Activated T-cell treated with anti-CD3 and anti-CD28 coated beads, Interleukin-2, amount 50 U/mL, for 24 hours (primary cell): ENCODE data around the gene ZNF423.

Experiments used
- DNase-seq: peaks from one replicate; pipeline ENCODE4 v3.0.0-alpha.2; 2020
- H3K27ac Mint-ChIP-seq: 2 replicates; pipeline ENCODE4 v1.8.0; 2020; ENCODE audit warnings: mild to moderate bottlenecking, mixed read lengths
- H3K27me3 Mint-ChIP-seq: 2 replicates; pipeline ENCODE4 v1.8.0; 2020; ENCODE audit warnings: mixed read lengths
- H3K36me3 Mint-ChIP-seq: 2 replicates; pipeline ENCODE4 v1.8.0; 2020; ENCODE audit warnings: low read depth, mixed read lengths
- H3K4me1 Mint-ChIP-seq: 2 replicates; pipeline ENCODE4 v1.8.0; 2020; ENCODE audit warnings: low read depth, mixed read lengths
- H3K4me3 Mint-ChIP-seq: 2 replicates; pipeline ENCODE4 v1.8.0; 2020; ENCODE audit warnings: mild to moderate bottlenecking, moderate library complexity, mixed read lengths
- H3K9me3 Mint-ChIP-seq: 2 replicates; pipeline ENCODE4 v1.8.0; 2020; ENCODE audit warnings: mixed read lengths

The ZNF423 gene

GRCh38 chr16:49503256-49504022 lies 352.5 kb downstream of the ZNF423 start:
- no peak overlapping the region for H3K4me3 Mint-ChIP-seq
- DNase-seq: peak; percentile 9
- H3K36me3 Mint-ChIP-seq: no peaks in the 10 kb centered on the region
- no peaks in the 10 kb centered on the region for H3K9me3 Mint-ChIP-seq
- no peaks in the 10 kb centered on the region for H3K27me3 Mint-ChIP-seq
- peaks cover 3% of the 10 kb centered on the region for H3K4me1 Mint-ChIP-seq
- no peak overlapping the region for H3K27ac Mint-ChIP-seq

- H3K4me3 Mint-ChIP-seq: no peak overlapping the region
- no peaks in the 10 kb centered on the region for H3K9me3 Mint-ChIP-seq
- DNase-seq: no peak
- peaks cover 3% of the 10 kb centered on the region for H3K4me1 Mint-ChIP-seq
- no peaks in the 10 kb centered on the region for H3K27me3 Mint-ChIP-seq
- H3K27ac Mint-ChIP-seq: no peak overlapping the region
- no peaks in the 10 kb centered on the region for H3K36me3 Mint-ChIP-seq
Measured at GRCh38 chr16:49502136-49502881, 353.6 kb downstream of the ZNF423 start.

- H3K4me1 Mint-ChIP-seq: peaks cover 3% of the 10 kb centered on the region
- DNase-seq: no peak
Measured at GRCh38 chr16:49499869-49500610, 355.9 kb downstream of the ZNF423 start.

GRCh38 chr16:49499414-49499785 lies 356.5 kb downstream of the ZNF423 start:
- Mint-ChIP-seq H3K9me3 (no peaks in the 10 kb centered on the region), H3K36me3 (no peaks in the 10 kb centered on the region), H3K27ac (no peak overlapping the region), H3K4me3 (no peak overlapping the region), H3K27me3 (no peaks in the 10 kb centered on the region), H3K4me1 (peaks cover 3% of the 10 kb centered on the region)
- no peak for DNase-seq

More at GRCh38 chr16:49499869-49500610, 355.9 kb downstream of the ZNF423 start:
- Mint-ChIP-seq H3K36me3 (no peaks in the 10 kb centered on the region), H3K9me3 (no peaks in the 10 kb centered on the region), H3K27ac (no peak overlapping the region), H3K4me3 (no peak overlapping the region), H3K27me3 (no peaks in the 10 kb centered on the region)

- no peak overlapping the region for H3K4me3 Mint-ChIP-seq
- no peak for DNase-seq
Measured at GRCh38 chr16:49498666-49499413, 357.1 kb downstream of the ZNF423 start.

GRCh38 chr16:49498264-49498663 lies 357.6 kb downstream of the ZNF423 start:
- H3K9me3 Mint-ChIP-seq: no peaks in the 10 kb centered on the region
- H3K27ac Mint-ChIP-seq: no peak overlapping the region
- H3K4me3 Mint-ChIP-seq: no peak overlapping the region
- no peaks in the 10 kb centered on the region for H3K27me3 Mint-ChIP-seq
- no peaks in the 10 kb centered on the region for H3K36me3 Mint-ChIP-seq
- peaks cover 3% of the 10 kb centered on the region for H3K4me1 Mint-ChIP-seq
- no peak for DNase-seq

More at GRCh38 chr16:49498666-49499413, 357.1 kb downstream of the ZNF423 start:
- Mint-ChIP-seq H3K4me1 (peaks cover 3% of the 10 kb centered on the region), H3K27ac (no peak overlapping the region), H3K9me3 (no peaks in the 10 kb centered on the region), H3K36me3 (no peaks in the 10 kb centered on the region), H3K27me3 (no peaks in the 10 kb centered on the region)

- Mint-ChIP-seq H3K4me1 (no peaks in the 10 kb centered on the region), H3K9me3 (no peaks in the 10 kb centered on the region), H3K36me3 (no peaks in the 10 kb centered on the region), H3K27me3 (no peaks in the 10 kb centered on the region), H3K27ac (no peak overlapping the region), H3K4me3 (no peak overlapping the region)
- no peak for DNase-seq
Measured at GRCh38 chr16:49497466-49497865, 358.4 kb downstream of the ZNF423 start.

GRCh38 chr16:49496656-49497055 lies 359.3 kb downstream of the ZNF423 start:
- H3K4me1 Mint-ChIP-seq: no peaks in the 10 kb centered on the region
- no peaks in the 10 kb centered on the region for H3K9me3 Mint-ChIP-seq
- no peaks in the 10 kb centered on the region for H3K27me3 Mint-ChIP-seq
- no peak for DNase-seq
- no peak overlapping the region for H3K4me3 Mint-ChIP-seq
- H3K36me3 Mint-ChIP-seq: no peaks in the 10 kb centered on the region
- no peak overlapping the region for H3K27ac Mint-ChIP-seq

GRCh38 chr16:49495596-49496355 lies 360.1 kb downstream of the ZNF423 start:
- no peaks in the 10 kb centered on the region for H3K4me1 Mint-ChIP-seq
- no peaks in the 10 kb centered on the region for H3K9me3 Mint-ChIP-seq
- no peak for DNase-seq
- peaks cover 2% of the 10 kb centered on the region for H3K27me3 Mint-ChIP-seq
- H3K27ac Mint-ChIP-seq: no peak overlapping the region
- H3K36me3 Mint-ChIP-seq: no peaks in the 10 kb centered on the region
- no peak overlapping the region for H3K4me3 Mint-ChIP-seq

- Mint-ChIP-seq H3K27ac (no peak overlapping the region), H3K9me3 (no peaks in the 10 kb centered on the region), H3K27me3 (peaks cover 2% of the 10 kb centered on the region), H3K4me1 (no peaks in the 10 kb centered on the region), H3K36me3 (no peaks in the 10 kb centered on the region), H3K4me3 (no peak overlapping the region)
- no peak for DNase-seq
Measured at GRCh38 chr16:49494891-49495566, 360.9 kb downstream of the ZNF423 start.

GRCh38 chr16:49494474-49494873 lies 361.4 kb downstream of the ZNF423 start:
- Mint-ChIP-seq H3K9me3 (no peaks in the 10 kb centered on the region), H3K27ac (no peak overlapping the region), H3K36me3 (no peaks in the 10 kb centered on the region), H3K4me3 (no peak overlapping the region), H3K4me1 (no peaks in the 10 kb centered on the region), H3K27me3 (peaks cover 2% of the 10 kb centered on the region)
- DNase-seq: no peak

- DNase-seq: no peak
- Mint-ChIP-seq H3K9me3 (no peaks in the 10 kb centered on the region), H3K4me1 (no peaks in the 10 kb centered on the region), H3K4me3 (no peak overlapping the region), H3K27ac (no peak overlapping the region), H3K36me3 (no peaks in the 10 kb centered on the region), H3K27me3 (peaks cover 2% of the 10 kb centered on the region)
Measured at GRCh38 chr16:49493836-49494235, 362.1 kb downstream of the ZNF423 start.

- no peaks in the 10 kb centered on the region for H3K36me3 Mint-ChIP-seq
- H3K4me3 Mint-ChIP-seq: no peak overlapping the region
- H3K4me1 Mint-ChIP-seq: no peaks in the 10 kb centered on the region
- no peaks in the 10 kb centered on the region for H3K9me3 Mint-ChIP-seq
- H3K27me3 Mint-ChIP-seq: peaks cover 2% of the 10 kb centered on the region
- DNase-seq: no peak
- H3K27ac Mint-ChIP-seq: no peak overlapping the region
Measured at GRCh38 chr16:49492896-49493626, 362.9 kb downstream of the ZNF423 start.
